Activated CD8-positive, alpha-beta memory T cell treated with anti-CD3 and anti-CD28 coated beads for 1 hour (primary cell): Measurements from ENCODE around the gene ANO5.

Experiments
- DNase-seq, 2 donors: peaks; one replicate each; pipeline ENCODE4 v3.0.0-alpha.2; 2020; ENCODE audit warnings: low read depth in 1 of 2; ENCODE audit errors: extremely low read depth in 1 of 2

ANO5 gene, protein sequence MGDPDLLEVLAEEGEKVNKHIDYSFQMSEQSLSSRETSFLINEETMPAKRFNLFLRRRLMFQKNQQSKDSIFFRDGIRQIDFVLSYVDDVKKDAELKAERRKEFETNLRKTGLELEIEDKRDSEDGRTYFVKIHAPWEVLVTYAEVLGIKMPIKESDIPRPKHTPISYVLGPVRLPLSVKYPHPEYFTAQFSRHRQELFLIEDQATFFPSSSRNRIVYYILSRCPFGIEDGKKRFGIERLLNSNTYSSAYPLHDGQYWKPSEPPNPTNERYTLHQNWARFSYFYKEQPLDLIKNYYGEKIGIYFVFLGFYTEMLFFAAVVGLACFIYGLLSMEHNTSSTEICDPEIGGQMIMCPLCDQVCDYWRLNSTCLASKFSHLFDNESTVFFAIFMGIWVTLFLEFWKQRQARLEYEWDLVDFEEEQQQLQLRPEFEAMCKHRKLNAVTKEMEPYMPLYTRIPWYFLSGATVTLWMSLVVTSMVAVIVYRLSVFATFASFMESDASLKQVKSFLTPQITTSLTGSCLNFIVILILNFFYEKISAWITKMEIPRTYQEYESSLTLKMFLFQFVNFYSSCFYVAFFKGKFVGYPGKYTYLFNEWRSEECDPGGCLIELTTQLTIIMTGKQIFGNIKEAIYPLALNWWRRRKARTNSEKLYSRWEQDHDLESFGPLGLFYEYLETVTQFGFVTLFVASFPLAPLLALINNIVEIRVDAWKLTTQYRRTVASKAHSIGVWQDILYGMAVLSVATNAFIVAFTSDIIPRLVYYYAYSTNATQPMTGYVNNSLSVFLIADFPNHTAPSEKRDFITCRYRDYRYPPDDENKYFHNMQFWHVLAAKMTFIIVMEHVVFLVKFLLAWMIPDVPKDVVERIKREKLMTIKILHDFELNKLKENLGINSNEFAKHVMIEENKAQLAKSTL

DNA sequence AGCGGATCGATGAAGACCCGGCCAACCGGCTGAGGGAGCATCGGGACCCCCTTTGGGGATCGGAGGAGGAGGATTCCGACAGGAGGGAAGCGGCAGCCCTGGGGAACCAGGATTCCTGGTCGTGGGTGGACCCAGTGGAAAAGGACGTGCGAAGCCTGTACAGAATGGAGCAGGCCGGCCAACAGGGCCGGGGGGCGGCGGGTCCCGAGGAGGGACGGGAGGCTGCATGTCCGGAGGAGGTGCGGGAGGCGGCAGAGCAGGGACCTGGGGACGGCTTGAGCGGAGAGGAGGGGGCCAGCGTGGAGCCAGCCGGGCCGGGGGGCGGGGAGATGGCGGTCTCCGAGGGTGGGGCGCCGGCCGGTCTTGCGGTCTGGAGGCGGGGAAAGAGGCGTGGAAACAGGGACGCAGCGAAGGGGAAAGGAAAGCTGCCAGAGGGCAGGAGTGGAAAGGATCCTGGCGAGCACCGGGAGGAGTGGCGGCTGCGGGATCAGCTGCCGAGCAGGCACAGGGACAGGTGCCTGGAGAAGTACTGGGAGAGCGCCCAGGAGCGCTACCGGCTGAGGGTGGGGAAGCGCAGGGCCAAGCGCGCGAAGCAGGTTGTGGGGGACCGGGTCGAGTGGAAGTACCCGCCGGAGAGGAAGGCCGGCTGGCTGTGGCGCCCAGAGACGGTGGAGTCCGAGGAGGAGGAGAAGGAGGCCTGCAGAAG, at the start of gene ANO5:
ANO5 (plus strand) TSS at position 444 of the 706 bp plus-strand sequence. CDS start 408 bp downstream, outside the sequence.
- DNase-seq, result no peak

DNA sequence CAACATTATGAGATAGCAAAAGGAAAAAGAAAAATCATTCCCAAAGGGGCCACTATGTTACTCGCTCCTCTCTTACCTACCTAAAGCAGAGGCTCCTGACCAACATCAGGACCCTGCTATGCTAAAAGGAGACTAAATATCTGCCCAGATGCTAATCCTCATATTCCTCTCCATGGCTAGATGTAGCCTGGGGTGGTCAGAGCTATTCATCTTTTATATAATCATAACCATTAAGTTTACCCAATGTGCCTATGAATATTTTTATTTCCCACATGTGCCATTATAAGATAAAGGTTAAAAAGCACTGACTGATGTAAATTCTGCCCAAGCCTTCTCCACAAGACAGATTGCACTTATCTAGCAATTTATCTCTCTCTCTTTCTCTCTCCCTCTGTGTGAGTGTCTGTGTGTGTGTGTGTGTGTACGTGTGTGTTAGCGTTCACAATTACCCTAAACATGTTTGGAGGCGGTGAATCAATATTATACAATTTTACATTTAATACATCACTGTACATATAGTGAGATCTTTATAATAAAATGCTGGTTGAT, 41.2 kb upstream of the ANO5 start:
- DNase-seq, result no peak

DNA sequence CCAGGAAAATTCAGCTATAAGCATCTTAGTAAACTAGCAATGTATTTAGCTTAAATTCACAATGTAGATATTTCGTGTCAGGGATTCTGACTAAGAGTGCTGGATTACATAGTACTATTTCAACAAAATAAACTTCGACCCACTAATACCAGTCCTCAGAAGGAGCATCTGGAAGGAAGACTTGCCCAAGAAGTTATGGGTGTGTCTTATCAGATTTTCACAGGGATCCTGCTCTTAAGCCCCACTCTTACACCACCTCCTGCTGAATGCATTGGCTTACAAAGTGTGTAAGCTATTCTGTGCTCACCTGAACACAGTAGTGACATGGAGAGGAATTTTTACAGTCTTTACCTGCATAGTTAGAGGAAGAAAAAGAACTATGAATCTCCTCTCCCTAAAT, 35.4 kb upstream of the ANO5 start:
- DNase-seq, result no peak

DNA sequence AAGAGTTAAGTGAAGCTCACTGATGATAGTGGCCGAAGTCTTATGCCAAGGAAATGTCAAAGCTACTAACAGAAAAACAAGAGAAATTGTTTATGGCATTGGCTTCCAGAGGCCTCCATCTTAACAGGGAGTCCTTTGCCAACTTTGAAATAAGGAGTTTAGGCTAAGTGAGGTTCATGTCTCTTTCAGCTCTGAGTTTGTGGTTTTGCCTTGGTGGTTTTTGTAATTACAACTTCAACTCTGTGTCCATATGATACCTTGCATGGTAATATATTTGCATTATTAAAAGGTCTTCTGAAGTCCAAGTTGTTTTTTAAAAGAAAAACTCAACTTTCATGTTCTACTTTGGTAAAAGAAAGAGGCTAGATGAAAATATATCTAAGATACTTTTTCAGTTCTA, 31.4 kb upstream of the ANO5 start:
- no peak for DNase-seq

DNA sequence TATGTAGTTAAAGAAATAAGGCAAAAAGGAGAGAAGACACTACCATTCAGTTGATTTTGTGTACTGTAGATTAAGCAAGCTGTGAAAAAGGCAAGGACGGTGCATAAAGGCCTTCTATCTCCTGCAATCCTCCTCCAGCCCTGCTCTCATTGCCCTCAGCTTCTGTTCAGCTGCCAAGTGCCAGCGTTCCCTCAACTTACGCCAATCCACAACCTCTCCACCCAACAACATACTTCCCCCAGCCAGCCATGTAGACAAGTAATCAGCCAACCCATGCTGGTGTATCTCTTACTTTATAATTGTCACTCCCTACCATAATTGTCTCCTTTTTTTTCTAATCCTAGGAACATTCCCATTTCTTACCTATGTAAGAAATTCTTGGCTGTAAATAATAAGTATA, 30.1 kb upstream of the ANO5 start:
- no peak for DNase-seq

DNA sequence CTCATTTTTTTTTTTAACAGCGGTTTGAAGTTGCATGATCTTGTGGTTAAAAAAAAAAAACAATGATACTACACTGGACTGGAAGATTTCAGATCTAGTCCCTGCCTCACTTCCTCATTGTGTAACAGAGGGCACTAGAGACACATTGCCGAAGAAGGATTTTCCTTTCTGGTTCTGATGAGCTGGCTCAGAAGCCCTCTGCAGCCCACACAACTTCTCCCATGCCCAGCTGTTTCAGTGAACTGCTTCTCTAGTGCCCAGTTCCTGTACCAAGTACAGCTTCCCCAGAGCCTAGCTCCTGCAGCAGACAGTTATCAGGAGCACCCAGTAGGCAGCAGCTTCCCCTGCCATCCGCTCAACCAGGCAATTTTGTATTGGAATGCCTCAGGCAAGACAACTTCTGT, 29.5 kb upstream of the ANO5 start:
- DNase-seq, result no peak

DNA sequence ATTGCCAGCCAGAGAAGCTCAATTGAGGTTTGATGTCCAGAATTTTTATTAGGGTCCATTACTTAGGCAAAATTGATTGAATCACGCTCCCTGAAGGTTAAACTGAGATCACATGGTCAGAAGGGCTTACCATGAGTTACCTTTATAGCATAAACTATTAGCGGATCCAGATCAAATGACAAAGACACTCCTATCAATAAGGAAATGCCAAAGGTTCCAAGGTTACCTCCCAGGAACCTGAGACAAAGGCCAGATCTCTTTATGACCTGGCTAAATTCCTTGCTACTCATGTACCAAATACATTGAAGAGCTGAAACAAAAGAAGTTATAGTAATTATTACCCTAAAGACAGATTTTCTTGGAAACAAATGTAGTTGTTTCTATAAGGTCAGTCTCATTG, 27.8 kb upstream of the ANO5 start:
- DNase-seq, result no peak

DNA sequence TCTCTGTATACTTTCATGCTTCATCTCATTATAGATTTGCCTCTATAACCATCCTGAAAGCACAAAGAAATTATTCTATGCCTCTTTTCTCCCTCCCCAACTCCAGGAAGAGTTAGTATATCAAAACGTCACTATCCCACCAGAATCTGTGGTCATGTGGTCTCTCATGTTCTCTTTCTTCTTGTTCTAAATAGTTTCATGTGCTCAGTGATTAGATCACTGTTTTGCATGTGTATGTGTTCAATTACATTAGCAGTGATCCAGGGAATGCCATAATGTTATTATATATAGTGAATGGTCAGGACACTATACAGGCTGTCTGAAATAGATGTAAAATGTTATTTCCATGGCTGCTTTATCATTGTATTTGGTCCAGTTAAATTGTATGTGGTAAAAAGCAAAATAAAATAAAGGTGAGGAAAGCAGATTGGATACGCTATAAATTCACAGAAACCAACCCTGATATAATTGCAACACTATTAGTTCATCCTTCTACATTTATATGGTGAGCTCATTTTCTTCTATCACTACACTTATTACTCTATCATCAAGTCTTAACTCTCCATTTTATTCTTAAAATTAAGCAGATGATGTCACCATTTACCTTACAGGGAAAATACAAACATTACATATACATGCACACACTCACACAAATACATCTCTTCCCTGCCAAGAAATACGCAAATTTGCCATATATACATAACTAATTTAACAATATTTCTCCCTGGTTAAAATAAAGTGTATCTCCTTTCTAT, 26.9 kb upstream of the ANO5 start:
- DNase-seq, result no peak

DNA sequence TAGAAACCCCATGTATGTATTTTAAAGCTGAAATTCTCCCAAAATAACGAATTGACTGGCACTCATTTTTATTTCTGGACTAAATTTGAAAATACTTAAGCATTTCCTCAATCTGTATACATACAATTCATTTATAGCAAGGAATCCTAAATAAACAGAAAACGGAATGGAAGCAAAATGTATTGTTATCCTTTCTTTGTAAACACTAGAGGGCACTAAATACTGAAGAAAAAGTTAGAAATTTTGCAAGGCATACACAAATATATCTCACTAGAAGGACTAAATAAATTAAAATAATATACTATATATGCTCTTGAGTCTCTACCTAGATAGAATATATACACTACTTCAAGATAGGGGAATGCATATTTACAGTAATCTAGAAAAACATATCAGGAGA, 23.1 kb upstream of the ANO5 start:
- DNase-seq, result no peak

DNA sequence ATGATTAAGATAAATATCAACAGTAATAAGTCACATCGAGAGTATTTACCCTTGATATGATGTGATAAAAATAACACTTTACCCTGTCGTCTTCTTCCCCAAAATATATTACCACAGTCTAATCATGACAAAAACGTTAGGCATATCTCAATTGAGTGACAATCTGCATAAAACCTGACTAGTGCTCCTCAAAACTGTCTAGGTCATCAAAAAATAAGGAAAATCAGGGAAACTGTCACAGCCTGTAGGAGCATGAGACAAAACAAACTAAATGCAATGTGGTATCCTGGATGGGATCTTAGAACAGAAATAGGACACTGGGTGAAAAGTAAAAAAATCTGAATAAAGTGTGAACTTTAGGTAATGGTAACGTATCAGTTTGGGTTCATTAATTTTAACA, 19.4 kb upstream of the ANO5 start:
- no peak for DNase-seq

DNA sequence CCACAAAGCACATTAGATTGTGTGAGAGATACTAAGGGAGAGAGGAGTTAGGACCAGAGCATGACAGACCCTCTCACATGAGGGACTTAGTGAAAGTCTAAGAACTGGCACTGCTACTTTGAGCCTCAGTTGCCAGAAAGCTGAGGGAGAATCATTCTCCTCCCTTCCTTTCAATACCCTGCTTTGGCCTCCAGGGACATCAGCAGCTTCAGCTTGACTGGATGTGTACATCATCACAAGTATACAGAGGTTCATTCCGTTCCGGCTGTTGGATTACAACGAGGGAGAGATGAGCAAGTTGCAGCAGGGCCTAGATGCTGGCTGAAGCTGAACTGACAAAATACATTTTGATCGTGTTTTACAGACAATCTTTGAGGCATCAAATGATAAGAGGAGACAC, 15.7 kb upstream of the ANO5 start:
- no peak for DNase-seq

DNA sequence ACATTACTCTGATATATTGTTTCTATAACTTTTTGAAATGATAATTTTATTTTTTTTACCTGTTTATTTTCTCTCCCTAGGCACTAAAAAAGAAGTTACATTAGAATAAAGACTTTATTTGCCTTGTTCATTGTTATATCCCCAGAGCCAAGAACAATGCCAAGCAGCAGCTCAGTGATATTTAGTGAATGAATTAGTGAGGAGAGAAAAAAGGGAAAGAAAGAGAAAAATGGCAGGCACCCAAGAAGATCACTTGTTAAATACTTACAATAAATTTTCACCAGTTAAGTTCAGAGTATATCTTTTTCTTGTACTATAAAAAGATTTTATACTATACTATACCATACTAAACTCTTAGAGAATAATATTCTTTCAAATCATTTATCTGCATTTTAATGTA, 13.3 kb upstream of the ANO5 start:
- no peak for DNase-seq

DNA sequence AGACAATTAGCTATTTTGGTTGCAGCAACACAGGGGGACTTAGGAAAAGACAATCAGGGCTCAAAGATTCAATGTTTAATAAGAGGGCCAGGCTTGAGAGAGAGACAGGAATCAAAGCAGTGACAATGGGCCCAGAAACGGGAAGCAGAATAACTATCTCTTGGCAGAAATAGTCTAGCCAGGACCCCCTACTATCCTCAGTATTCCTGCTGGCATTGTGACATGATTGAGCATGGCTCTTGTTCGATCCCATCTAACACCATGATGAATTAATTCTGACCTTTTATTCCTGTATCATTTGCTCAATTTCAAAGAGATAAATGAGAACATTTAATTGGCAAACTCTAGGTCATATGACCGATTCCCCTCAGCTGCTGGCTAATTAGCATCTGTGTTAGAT, 12.8 kb upstream of the ANO5 start:
- DNase-seq, result no peak

DNA sequence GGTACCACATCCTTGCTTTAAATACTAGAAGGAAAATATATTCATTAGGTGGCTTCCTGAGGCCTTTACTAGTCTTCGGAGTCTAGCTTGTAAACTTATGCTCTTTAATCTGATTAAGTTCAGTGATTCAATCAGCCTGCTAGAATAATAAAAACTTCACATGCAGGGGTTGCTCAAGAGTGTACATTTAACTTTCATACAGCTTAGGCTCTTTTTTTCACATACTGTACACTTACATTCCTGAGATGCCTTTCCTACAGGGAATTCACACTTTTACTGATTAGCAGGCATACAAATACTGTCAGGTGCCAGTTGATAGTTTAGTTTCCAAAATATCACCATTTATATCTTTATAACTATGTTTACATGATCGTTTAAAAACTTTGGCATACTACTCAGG, 3.2 kb upstream of the ANO5 start:
- DNase-seq, result no peak

DNA sequence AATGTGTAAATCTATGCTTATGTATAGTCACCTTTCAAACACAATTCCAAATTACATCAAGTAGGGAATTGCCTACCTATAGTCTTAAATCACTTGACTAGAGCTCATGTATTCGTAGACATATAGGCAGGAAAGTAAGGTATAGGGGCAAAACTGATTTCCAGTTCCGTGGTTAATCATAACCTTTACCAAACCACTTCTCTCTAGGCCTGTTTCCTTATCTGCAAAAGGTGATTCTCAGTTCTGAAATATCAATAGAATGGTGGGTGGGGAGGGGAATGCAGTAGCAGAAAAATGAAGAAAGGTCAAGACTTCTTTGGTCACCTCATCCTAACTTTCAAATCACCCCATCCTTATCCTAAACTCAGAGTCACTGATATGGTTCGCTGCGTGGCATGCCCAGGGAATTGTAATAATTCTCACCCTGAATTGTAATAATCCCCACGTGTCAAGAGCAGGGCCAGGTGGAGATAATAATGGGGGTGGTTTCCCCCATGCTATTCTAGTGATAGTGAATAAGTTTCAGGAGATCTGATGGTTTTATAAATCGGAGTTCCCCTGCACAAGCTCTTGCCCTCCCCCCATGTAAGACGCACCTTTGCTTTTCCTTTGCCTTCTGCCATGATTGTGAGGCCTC, 1.9 kb upstream of the ANO5 start:
- DNase-seq, result no peak

DNA sequence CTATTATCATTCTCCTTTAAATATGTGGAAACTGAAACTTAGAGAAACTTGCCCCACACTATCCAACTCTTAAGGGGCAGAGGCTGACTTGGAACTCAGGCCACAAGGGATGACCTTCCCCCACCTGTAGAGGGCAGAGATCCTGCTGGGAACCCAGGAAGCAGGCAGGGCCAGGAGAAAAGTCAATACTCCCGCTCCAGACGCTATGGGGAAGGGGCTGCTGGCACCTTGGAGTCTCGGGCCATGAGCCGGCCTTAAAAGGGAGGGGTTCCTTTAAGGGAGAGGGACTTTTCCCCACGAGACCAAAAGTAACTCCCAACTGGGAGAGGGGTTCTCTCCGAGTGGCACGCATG, 620 bp upstream of the ANO5 start:
- no peak for DNase-seq

DNA sequence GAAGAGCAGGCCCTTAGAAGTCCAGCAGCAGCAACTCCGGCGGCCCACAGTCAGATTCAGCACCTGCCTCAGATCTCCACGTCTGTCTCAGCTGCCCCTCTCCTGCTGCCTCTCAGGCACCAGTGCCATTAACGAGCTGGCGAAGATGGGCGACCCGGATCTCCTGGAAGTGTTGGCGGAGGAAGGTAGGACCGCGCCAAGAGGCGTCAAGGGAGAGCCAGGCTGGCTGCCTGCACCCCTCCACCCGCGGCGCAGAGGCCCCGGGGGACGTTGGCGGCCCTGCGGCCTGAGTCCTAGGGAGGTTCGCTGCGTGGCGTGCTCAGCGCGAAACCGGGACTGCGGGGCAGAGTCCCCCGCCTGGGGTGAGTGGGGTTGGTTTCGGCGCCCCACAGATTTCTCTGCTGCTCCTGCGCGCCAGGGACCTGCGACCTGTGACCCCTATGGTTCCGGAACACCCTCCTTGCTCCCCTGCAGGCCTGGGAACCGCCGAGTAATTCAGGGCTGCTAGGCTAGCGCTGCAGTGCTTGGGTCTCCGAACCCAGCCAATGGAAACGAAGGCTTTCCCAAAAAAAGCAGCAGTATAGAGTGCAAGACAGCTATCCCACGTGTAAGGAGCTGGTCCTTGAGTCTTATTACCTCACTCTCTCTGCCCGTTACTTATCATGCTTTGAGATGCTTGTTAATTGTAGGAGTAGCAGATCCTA, 615 bp downstream of the ANO5 start:
- no peak for DNase-seq

DNA sequence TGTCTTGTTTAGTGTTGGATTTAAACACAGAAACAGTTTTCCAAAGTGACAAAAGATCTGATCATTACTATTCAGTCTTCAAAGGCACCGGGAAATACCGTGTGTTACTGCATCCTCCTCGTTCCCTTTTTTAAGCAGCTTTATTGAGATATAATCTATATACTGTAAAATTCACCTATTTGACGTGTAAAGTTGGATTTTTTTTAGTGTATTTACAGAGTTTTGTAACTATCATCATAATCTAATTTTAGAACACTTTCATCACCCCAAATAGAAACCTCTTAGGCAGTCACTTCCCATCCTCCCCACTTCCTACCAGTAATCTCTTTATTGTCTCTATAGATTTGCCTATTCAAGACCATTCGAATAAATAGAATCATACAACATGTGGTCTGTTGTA, 1.4 kb downstream of the ANO5 start:
- DNase-seq, result no peak

DNA sequence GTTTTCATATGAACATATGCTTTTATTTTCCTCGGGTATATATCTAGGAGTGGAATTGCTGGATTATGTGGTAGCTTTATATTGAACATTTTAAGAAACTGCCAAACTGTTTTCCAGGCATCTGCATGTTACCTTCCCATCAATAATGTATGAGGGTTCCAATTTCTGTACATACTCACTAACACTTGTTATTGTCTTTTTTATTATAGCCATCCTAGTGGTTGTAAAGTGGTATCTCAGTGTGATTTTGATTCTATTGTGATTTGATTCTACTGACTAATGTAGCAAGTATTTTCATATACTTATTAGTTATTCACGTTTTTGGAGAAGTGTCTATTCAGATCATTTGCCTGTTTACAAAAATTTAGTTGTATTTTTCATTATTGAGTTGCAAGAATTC, 2.0 kb downstream of the ANO5 start:
- no peak for DNase-seq
